HepG2 (cell line): ENCODE results near the gene VCL. TPM values are rescaled to one million over a fixed set of nuclear protein-coding genes. Genes with fewer than 3 reads are reported as not detected.
A peak's percentile ranks its signal among the peaks of the same experiment; 100 is the strongest.

ENCODE experiments used
- HDAC2 ChIP-seq: sonication (generic); formaldehyde crosslinking; IDR thresholded peaks from 2 replicates; pipeline ENCODE4 v1.4.0; 2020; ENCODE audit warnings: missing genetic modification reagents
- KAT2B ChIP-seq: fragments of 150-350 bp; IDR thresholded peaks from 2 replicates; pipeline ENCODE4 v1.6.1; 2014; ENCODE audit warnings: low read depth, low read length, borderline replicate concordance
- MLLT10 ChIP-seq: sonication (generic); formaldehyde crosslinking; IDR thresholded peaks from 2 replicates; pipeline ENCODE4 v1.4.0; 2020; ENCODE audit warnings: missing genetic modification reagents
- MTERF4 ChIP-seq: sonication (generic); formaldehyde crosslinking; IDR thresholded peaks from 2 replicates; pipeline ENCODE4 v1.8.0; 2023; ENCODE audit warnings: mild to moderate bottlenecking, missing genetic modification reagents
- MTF2 ChIP-seq: sonication (generic); formaldehyde crosslinking; IDR thresholded peaks from 2 replicates; pipeline ENCODE4 v1.5.0; 2020; ENCODE audit warnings: missing genetic modification reagents, borderline replicate concordance
- NFAT5 ChIP-seq: sonication (generic); formaldehyde crosslinking; IDR thresholded peaks from 2 replicates; pipeline ENCODE4 v1.4.0; 2020; ENCODE audit warnings: missing genetic modification reagents
- NFE2 ChIP-seq: sonication (generic); formaldehyde crosslinking; IDR thresholded peaks from 2 replicates; pipeline ENCODE4 v1.4.0; 2020; ENCODE audit warnings: missing genetic modification reagents
- RELA ChIP-seq: sonication (generic); formaldehyde crosslinking; IDR thresholded peaks from 2 replicates; pipeline ENCODE4 v1.4.0; 2020; ENCODE audit warnings: missing genetic modification reagents
- RFX1 ChIP-seq: fragments of 450-650 bp; IDR thresholded peaks from 2 replicates; pipeline ENCODE4 v1.6.1; 2017
- SIN3B ChIP-seq: fragments of 150-350 bp; IDR thresholded peaks from 2 replicates; pipeline ENCODE4 v1.6.1; 2014; ENCODE audit warnings: low read length
- ZFP62 ChIP-seq: sonication (generic); formaldehyde crosslinking; IDR thresholded peaks from 2 replicates; pipeline ENCODE4 v1.4.0; 2020; ENCODE audit warnings: missing genetic modification reagents
- ZGPAT ChIP-seq: IDR thresholded peaks from 2 replicates; pipeline ENCODE4 v1.6.1; 2016; ENCODE audit warnings: mild to moderate bottlenecking
- ZNF34 ChIP-seq: sonication (generic); formaldehyde crosslinking; IDR thresholded peaks from 2 replicates; pipeline ENCODE4 v1.4.0; 2020; ENCODE audit warnings: mild to moderate bottlenecking, missing genetic modification reagents, borderline replicate concordance
- ZNF569 ChIP-seq: sonication (generic); formaldehyde crosslinking; IDR thresholded peaks from 2 replicates; pipeline ENCODE4 v1.5.0; 2020; ENCODE audit warnings: mild to moderate bottlenecking, missing genetic modification reagents, moderate library complexity, borderline replicate concordance
- ZNF572 ChIP-seq: sonication (generic); formaldehyde crosslinking; IDR thresholded peaks from 2 replicates; pipeline ENCODE4 v1.5.1; 2020; ENCODE audit warnings: mild to moderate bottlenecking, missing genetic modification reagents
- polyA plus RNA-seq, 8 experiments: library from polyadenylated mRNA; depleted of rRNA in 3 of 8; stranded (reverse) in 7 of 8; unstranded in 1 of 8; fragments of >200 nt; fragmentation: Illumina TruSeq in 4 of 8; extraction: Trizol in 4 of 8; gene quantifications; 2 replicates each; pipeline versions ENCODE4 v1.2.1 to v1.2.3, GENCODE V29; 2011 to 2016; ENCODE audit warnings: low read depth in 4 of 8, missing spikeins in 1 of 8, mixed read lengths in 1 of 8; ENCODE audit not compliant: insufficient read depth in 1 of 8
- total RNA-seq, 5 experiments: library from RNA; depleted of rRNA; stranded (reverse); fragments of >200 nt; fragmentation: Illumina TruSeq; extraction: Trizol; gene quantifications; 2 replicates each; pipeline ENCODE4 v1.2.3, GENCODE V29; 2016; ENCODE audit warnings: low read depth in 1 of 5
- TF ChIP-seq, protein P1 (sequence below): sonication (generic); formaldehyde crosslinking; IDR thresholded peaks from 2 replicates; pipeline ENCODE4 v1.8.1; 2023; ENCODE audit warnings: mild to moderate bottlenecking, missing genetic modification reagents, borderline replicate concordance
- TF ChIP-seq, protein P2 (sequence below): sonication (generic); formaldehyde crosslinking; IDR thresholded peaks from 2 replicates; pipeline ENCODE4 v1.5.1; 2020; ENCODE audit warnings: missing genetic modification reagents, mild to moderate bottlenecking, borderline replicate concordance

Gene VCL
- total and polyA plus RNA-seq, 2 of the 13 experiments (the other 11 are each of a cell fraction or from before 2014, with no cell fraction given), result 17.3 to 26.9 TPM

DNA sequence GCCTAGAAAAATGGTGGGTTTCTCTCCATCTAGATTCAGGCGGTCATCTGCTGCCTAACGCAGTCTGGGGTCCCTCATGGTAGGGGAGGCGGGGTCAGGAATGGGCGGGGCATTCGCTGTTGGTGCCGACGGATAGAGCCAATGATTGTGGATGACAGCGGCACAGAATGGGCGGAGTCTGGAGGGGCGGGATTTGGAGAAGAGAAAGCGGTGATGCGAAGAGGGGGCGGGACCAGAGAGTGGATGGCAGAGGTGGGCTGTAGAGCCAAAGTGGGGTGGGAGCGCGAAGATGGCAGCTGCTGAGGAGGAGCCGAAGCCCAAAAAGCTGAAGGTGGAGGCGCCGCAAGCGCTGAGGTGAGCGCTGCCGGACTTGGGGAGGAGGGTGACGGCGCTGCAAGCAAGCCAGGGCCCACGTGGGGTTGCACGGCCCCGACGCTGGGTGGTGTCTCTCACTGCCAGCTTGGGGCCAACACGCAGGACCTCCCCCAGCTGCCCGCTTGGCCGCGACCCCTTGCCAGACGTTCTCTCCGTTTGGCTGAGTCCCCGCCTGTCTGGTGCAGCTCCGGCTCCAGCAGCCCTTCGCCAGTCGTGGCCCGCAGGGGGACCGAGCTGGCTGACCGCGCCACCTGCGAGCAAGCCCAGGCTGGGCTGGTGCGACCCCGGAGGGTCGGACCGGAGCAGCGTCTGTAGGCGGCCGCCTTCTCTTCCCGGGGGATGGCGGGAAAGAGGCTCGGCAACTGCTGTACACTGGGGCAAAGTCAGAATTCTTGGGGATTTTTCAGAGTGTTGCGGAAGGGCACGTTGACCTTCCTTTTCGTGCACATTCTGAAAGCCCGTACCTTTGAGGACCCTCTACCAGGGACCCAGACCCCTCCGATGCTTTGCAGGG lies 153.3 kb downstream of the VCL start, which contains the start of gene ADK (continued):
- peak; percentile 68 for TF ChIP-seq ZGPAT (CRISPR knock-in tag)
- TF ChIP-seq, protein P1, sequence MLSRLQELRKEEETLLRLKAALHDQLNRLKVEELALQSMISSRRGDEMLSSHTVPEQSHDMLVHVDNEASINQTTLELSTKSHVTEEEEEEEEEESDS, result no peak
- TF ChIP-seq SIN3B, result no peak
- no peak for TF ChIP-seq MLLT10
- TF ChIP-seq ZNF569 (CRISPR knock-in tag), result no peak
- TF ChIP-seq, protein P2, sequence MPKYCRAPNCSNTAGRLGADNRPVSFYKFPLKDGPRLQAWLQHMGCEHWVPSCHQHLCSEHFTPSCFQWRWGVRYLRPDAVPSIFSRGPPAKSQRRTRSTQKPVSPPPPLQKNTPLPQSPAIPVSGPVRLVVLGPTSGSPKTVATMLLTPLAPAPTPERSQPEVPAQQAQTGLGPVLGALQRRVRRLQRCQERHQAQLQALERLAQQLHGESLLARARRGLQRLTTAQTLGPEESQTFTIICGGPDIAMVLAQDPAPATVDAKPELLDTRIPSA (CRISPR knock-in tag), result no peak
- no peak for TF ChIP-seq RFX1
- no peak for TF ChIP-seq ZFP62 (CRISPR knock-in tag)
- TF ChIP-seq NFE2 (CRISPR knock-in tag), result no peak
- TF ChIP-seq ZNF34 (CRISPR knock-in tag), result no peak
- peak; percentile 58; the same call in 1 of the 2 replicates for TF ChIP-seq NFAT5 (CRISPR knock-in tag)
- no peak for TF ChIP-seq MTERF4 (CRISPR knock-in tag)
- no peak for TF ChIP-seq MTF2 (CRISPR knock-in tag)
- TF ChIP-seq KAT2B, result no peak
- 0 out of 2 replicates have a peak, but pooled peaks have one; percentile 58 for TF ChIP-seq RELA (CRISPR knock-in tag)
- no peak for TF ChIP-seq ZNF572 (CRISPR knock-in tag)
- TF ChIP-seq HDAC2 (CRISPR knock-in tag), result no peak
